PC-9 (cell line): ENCODE measurements around the gene TRMT13.

Source experiments
- CTCF ChIP-seq: fragments of 200-600 bp; sonication (generic); conservative IDR thresholded peaks from 2 replicates; pipeline ENCODE4 v1.6.1; 2017; ENCODE audit warnings: mixed run types, antibody characterized with exemption, mild to moderate bottlenecking, moderate library complexity
- EZH2 ChIP-seq: fragments of 200-600 bp; sonication (generic); IDR thresholded peaks from 2 replicates; pipeline ENCODE4 v1.8.0; 2017; ENCODE audit warnings: antibody characterized with exemption, low read depth

GRCh38 chr1:100137602-100138001 is 4.6 kb downstream of the TRMT13 start:
- TF ChIP-seq EZH2 (no peak), CTCF (no peak)
